ENCODE results near the gene CSNK2B.
A peak's percentile ranks its signal among the peaks of the same experiment; 100 is the strongest.

CSNK2B gene

GRCh38 chr6:31715022-31715958 is 49.4 kb downstream of the CSNK2B start, which contains the start of gene LY6G6D:
LY6G6D (plus strand) TSS chr6:31715348; CDS start chr6:31715356, 8 bp downstream.
- no peak for DNase-seq

- peak; percentile 29 for DNase-seq
Observed at GRCh38 chr6:31717499-31718222, 51.8 kb downstream of the CSNK2B start.

GRCh38 chr6:31718265-31718664 is 52.4 kb downstream of the CSNK2B start:
- DNase-seq, result no peak

GRCh38 chr6:31719001-31719400 is 53.1 kb downstream of the CSNK2B start:
- no peak for DNase-seq
